GM12875 (cell line): ENCODE data around the gene UFC1.

Source experiments
- H3K4me3 ChIP-seq: one replicate; pipeline ENCODE4 v1.5.1; 2011; ENCODE audit warnings: low read depth, low read length, control low read depth
- TF ChIP-seq, protein P1 (sequence below): IDR thresholded peaks from 2 replicates; pipeline ENCODE4 v1.5.1; 2011; ENCODE audit warnings: low read depth, mild to moderate bottlenecking, control low read depth, inconsistent platforms, low read length, moderate library complexity, borderline replicate concordance; ENCODE audit not compliant: insufficient read depth

UFC1 gene

DNA sequence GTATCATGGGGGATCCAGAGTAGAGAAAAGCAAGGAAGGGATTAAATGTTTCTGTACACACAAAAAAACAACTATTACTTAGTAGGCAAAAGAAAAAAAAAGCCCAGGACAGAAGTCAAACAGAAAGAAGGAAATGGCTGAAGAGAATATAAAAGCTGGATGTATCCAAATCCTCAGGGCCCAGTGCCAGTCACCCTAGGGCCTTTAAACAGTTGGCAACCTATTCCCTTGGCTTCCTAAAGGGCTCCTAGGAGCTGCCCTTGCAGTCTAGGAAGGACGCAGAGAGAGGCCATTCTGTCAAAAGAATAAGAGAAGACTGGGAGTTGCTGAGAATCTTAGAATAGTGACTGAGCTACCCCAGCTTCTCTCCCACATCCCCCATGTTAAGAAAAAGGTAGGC is 18.6 kb downstream of the UFC1 start:
- no peak overlapping the region for H3K4me3 ChIP-seq
- TF ChIP-seq, protein P1, sequence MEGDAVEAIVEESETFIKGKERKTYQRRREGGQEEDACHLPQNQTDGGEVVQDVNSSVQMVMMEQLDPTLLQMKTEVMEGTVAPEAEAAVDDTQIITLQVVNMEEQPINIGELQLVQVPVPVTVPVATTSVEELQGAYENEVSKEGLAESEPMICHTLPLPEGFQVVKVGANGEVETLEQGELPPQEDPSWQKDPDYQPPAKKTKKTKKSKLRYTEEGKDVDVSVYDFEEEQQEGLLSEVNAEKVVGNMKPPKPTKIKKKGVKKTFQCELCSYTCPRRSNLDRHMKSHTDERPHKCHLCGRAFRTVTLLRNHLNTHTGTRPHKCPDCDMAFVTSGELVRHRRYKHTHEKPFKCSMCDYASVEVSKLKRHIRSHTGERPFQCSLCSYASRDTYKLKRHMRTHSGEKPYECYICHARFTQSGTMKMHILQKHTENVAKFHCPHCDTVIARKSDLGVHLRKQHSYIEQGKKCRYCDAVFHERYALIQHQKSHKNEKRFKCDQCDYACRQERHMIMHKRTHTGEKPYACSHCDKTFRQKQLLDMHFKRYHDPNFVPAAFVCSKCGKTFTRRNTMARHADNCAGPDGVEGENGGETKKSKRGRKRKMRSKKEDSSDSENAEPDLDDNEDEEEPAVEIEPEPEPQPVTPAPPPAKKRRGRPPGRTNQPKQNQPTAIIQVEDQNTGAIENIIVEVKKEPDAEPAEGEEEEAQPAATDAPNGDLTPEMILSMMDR, result no peak

DNA sequence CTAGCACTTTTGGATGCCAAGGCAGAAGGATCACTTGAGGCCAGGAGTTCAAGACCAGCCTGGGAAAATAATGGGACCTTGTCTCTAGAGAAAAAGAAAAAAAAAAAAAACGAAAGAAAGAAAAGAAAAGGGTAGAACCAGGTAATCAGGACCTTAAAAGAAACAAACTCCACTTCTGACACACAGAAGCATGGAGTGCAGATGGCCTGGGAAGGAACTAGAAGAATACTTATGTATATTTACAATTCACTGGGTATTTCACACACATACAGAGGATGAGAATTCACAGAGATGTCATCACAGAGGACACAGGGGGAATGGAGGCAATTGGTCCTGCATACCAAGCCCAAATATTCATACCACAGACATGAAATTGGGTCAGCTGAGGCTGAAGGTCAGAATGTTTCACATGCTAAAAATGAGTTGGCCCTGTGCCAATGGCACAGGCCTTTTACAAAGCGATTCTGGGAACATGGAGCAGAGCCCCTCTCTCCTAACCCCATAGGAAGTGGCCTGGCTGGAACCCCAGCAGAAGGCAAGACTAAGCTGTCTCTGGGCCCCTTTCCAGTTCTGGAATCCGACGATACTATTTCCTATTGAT is 19.1 kb downstream of the UFC1 start:
- TF ChIP-seq, protein P1, result no peak

DNA sequence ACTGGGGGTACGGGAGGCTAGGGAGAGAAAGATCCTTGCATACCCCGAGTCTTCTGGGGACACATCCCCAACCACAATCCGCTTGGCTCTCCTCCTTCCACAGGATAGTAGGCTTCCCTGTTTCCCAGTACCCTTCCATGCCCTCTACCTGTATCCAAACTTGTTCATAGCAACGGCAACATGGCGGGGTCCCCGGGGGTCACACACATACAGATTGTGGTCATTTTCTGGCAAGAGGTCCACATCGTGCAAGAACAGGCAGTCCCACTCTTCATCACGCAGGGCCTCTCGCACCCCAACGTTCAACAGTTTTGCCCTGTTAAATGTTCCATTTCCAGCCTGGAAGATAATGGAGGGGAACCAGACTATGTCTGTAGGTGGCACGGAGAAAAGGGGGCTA is 19.9 kb downstream of the UFC1 start:
- no peak overlapping the region for H3K4me3 ChIP-seq
- TF ChIP-seq, protein P1, result no peak

More for the DNA sequence above, 19.1 kb downstream of the UFC1 start:
- H3K4me3 ChIP-seq, result no peak overlapping the region

DNA sequence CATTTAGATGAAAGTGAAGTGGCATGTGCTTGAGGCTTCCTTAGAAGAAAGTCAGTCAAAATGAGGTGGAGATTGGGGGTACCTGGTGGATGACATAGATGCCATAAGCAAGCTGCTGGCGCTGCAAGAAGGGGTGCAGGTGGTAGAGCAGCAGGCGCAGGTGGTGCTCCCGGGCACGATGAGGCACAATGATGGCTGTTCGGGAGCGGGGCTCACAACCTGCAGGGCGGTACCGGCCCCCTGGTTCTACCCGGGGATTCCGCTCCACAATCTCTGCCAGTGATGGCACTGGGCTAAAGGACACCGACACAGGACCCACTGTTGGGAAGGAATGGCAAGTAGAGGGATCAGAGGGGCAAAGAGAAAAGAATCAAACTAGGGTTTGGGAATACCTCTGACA is 21.1 kb downstream of the UFC1 start:
- no peak overlapping the region for H3K4me3 ChIP-seq
- TF ChIP-seq, protein P1, result no peak

DNA sequence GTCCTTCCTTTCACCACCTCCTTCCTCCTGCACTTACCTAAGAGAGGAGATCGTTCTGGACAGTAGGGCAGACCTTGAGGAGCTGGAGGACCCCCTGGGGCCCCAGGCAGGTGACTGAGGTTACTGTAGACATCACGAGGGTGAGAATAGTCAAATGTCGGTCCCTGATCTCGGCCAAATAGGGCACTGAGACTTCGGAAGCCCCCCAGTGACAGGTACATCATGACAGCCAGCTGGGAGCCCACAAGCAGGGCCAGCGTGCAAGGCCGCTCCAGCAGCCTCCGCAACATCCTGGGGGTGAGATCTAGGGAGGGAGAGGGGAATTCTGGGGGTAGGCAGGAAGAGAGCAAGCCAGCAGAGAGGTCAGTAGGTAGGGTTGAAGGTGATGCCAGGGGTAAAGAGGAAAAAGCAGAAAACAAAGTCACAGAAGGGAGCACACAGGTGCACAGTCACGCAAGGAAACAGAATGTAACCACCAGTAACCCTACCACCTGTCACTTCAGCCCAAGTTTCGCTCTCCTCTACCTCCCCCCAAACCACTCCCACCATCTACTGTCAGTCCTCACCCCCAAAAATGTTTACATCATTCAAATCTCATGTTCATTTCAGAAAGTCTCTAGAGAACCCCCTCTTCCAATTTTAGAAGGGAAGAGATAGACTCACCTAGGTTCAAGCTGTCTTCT is 22.1 kb downstream of the UFC1 start:
- TF ChIP-seq, protein P1, result no peak
- no peak overlapping the region for H3K4me3 ChIP-seq

DNA sequence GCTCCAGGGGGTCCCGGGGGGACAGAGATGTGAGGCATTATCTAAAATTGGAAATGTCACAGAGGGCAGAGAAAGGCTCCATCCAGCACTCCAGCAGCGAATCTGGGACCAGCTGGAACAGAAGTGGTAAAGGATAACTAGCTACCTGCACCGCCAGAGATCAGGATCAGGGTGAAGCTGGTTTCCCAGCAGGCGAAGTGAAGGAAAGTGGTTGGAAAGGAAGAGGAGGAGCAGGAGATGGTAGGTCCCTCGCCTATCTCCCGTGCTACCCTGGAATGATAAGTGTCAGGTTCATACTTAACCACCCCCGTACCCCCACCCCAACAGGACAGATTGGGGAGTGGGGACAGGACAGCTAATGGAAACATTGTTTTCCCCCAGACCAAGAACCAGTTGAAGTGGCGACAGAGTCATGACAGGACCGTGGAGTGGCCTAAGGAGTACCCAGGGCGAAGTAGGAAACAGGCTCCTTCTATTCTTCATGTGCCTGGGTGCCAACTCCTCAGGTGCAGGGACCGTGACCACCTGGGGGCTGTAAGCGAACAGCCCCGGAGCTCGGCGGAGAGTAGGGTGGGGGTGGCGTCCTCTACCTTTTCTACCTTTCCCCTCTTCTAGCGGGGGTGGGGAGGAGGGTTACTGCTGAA is 22.8 kb downstream of the UFC1 start:
- TF ChIP-seq, protein P1, result no peak
- H3K4me3 ChIP-seq, result peak overlapping the region; percentile 60
